ENCODE data around the gene SLC44A1. TPM values are rescaled to one million over a fixed set of nuclear protein-coding genes. Genes with fewer than 3 reads are reported as not detected.
"Not testable (repeated sequence)": the region's sequence is repeated elsewhere in the genome, so short reads cannot be mapped to it uniquely, and the experiment has no call there.

The SLC44A1 gene
- polyA plus RNA-seq, 10 donors, result 15.2 to 22.2 (median 17.2) TPM

- DNase-seq, result peak in 1 of 3 donors; percentile 12
These were observed 3.0 kb upstream of the SLC44A1 start for GRCh38 chr9:105241356-105242043.

GRCh38 chr9:105242062-105242461 is 2.4 kb upstream of the SLC44A1 start:
- DNase-seq, result no peak

- peak in 1 of 3 donors; percentile 71 for DNase-seq
These were observed 1.9 kb upstream of the SLC44A1 start for GRCh38 chr9:105242557-105242956.

GRCh38 chr9:105243015-105243686 is 1.3 kb upstream of the SLC44A1 start:
- DNase-seq, result peak in 1 of 3 donors; percentile 45

GRCh38 chr9:105244734-105245028 is 230 bp downstream of the SLC44A1 start:
- DNase-seq, result no peak

- DNase-seq, result peak in 1 of 3 donors; percentile 62
These were observed 809 bp downstream of the SLC44A1 start for GRCh38 chr9:105245029-105245890.

- DNase-seq, result no peak
These were observed 1.4 kb downstream of the SLC44A1 start for GRCh38 chr9:105245891-105246161.

- peak in 1 of 3 donors; percentile 13 for DNase-seq
These were observed 2.3 kb downstream of the SLC44A1 start for GRCh38 chr9:105246656-105247173.

- no peak for DNase-seq
These were observed 4.2 kb downstream of the SLC44A1 start for GRCh38 chr9:105248691-105249090.

- no peak for DNase-seq
These were observed 6.7 kb downstream of the SLC44A1 start for GRCh38 chr9:105251133-105251532.

GRCh38 chr9:105251733-105252404 is 7.4 kb downstream of the SLC44A1 start:
- no peak for DNase-seq

GRCh38 chr9:105252405-105252756 is 7.9 kb downstream of the SLC44A1 start:
- no peak for DNase-seq

- no peak for DNase-seq
These were observed 9.8 kb downstream of the SLC44A1 start for GRCh38 chr9:105254226-105254625.

GRCh38 chr9:105255421-105255820 is 11.0 kb downstream of the SLC44A1 start:
- DNase-seq, result no peak

GRCh38 chr9:105256569-105256968 is 12.1 kb downstream of the SLC44A1 start:
- DNase-seq, result not testable (repeated sequence)

GRCh38 chr9:105257809-105258208 is 13.4 kb downstream of the SLC44A1 start:
- DNase-seq, result no peak

- peak in 1 of 3 donors; percentile 7 for DNase-seq
These were observed 13.8 kb downstream of the SLC44A1 start for GRCh38 chr9:105258225-105258737.

GRCh38 chr9:105259274-105259673 is 14.8 kb downstream of the SLC44A1 start:
- no peak for DNase-seq

GRCh38 chr9:105259731-105260612 is 15.5 kb downstream of the SLC44A1 start:
- DNase-seq, result peak in 1 of 3 donors; percentile 21

GRCh38 chr9:105262497-105262896 is 18.0 kb downstream of the SLC44A1 start:
- DNase-seq, result no peak

- DNase-seq, result no peak
These were observed 19.9 kb downstream of the SLC44A1 start for GRCh38 chr9:105264380-105264779.
